Loucy (cell line): ENCODE measurements around the gene METAP2.

Experiments
- CTCF ChIP-seq: fragments of 200-600 bp; sonication (generic); conservative IDR thresholded peaks from 2 replicates; pipeline ENCODE4 v1.5.1; 2014; ENCODE audit warnings: mild to moderate bottlenecking, antibody characterized with exemption, low read length
- EZH2phosphoT487 ChIP-seq: fragments of 200-600 bp; IDR thresholded peaks from 2 replicates; pipeline ENCODE4 v1.6.1; 2018; ENCODE audit warnings: antibody characterized with exemption, mild to moderate bottlenecking, moderate library complexity, borderline replicate concordance

- no peak for TF ChIP-seq EZH2phosphoT487
- no peak for TF ChIP-seq CTCF
Observed at GRCh38 chr12:95435355-95435754, 38.6 kb upstream of the METAP2 start.
